ENCODE results near the gene MICA. TPM values are rescaled to one million over a fixed set of nuclear protein-coding genes. Genes with fewer than 3 reads are reported as not detected.
"Not testable (repeated sequence)": the region's sequence is repeated elsewhere in the genome, so short reads cannot be mapped to it uniquely, and the experiment has no call there.

Gene MICA
- total RNA-seq, 1 donor from 2014 or later, result 19.2 TPM

GRCh38 chr6:31405996-31406395 lies 2.6 kb downstream of the MICA start:
- Histone ChIP-seq H3K4me3 (no peak overlapping the region), H3K27ac (no peak overlapping the region), H3K4me1 (peaks cover 12 to 30% of the 10 kb centered on the region in 2 donors), H3K36me3 (peaks cover 5 to 6% of the 10 kb centered on the region in 2 donors), H3K9me3 (no peaks in the 10 kb centered on the region), H3K27me3 (no peaks in the 10 kb centered on the region)
- TF ChIP-seq CTCF (IDR thresholded peaks at IDR 0.05), result no peak
- DNase-seq (ENCODE audit: low spot score in 2 of 2), result no peak
- intact Hi-C loops (cut with DNase I), result loop anchor here (10.0 kb wide), 1 partner anchor 661 kb away; the partner anchor contains the start of genes FLOT1 and IER3

- no peak overlapping the region for H3K27ac ChIP-seq
- intact Hi-C loops (cut with DNase I), result loop anchor here (10.0 kb wide), 1 partner anchor 663 kb away; the partner anchor contains the start of genes FLOT1 and IER3
Observed at GRCh38 chr6:31407699-31408098, 4.3 kb downstream of the MICA start.

GRCh38 chr6:31412506-31412905 lies 9.1 kb downstream of the MICA start:
- TF ChIP-seq CTCF (IDR thresholded peaks at IDR 0.05), result no peak

More at GRCh38 chr6:31407699-31408098, 4.3 kb downstream of the MICA start:
- no peak for TF ChIP-seq CTCF (IDR thresholded peaks at IDR 0.05)
- Histone ChIP-seq H3K27me3 (no peaks in the 10 kb centered on the region), H3K36me3 (peaks cover 22 to 23% of the 10 kb centered on the region in 2 donors), H3K9me3 (no peaks in the 10 kb centered on the region), H3K4me1 (peaks cover 7 to 24% of the 10 kb centered on the region in 2 donors), H3K4me3 (no peak overlapping the region)
- DNase-seq (ENCODE audit: low spot score in 2 of 2), result no peak

GRCh38 chr6:31414148-31414770 lies 10.9 kb downstream of the MICA start:
- peaks cover 58 to 60% of the 10 kb centered on the region in 2 donors for H3K36me3 ChIP-seq
- H3K9me3 ChIP-seq; intact Hi-C loops (cut with DNase I); H3K27ac ChIP-seq; DNase-seq (ENCODE audit: low spot score in 2 of 2); H3K4me3 ChIP-seq; H3K27me3 ChIP-seq; H3K4me1 ChIP-seq: not testable (repeated sequence)

More at GRCh38 chr6:31412506-31412905, 9.1 kb downstream of the MICA start:
- H3K4me1 ChIP-seq, result peaks cover 3 to 10% of the 10 kb centered on the region in 2 donors
- no peaks in the 10 kb centered on the region for H3K9me3 ChIP-seq
- H3K27me3 ChIP-seq, result no peaks in the 10 kb centered on the region
- DNase-seq (ENCODE audit: low spot score in 2 of 2), result no peak
- peaks cover 58 to 60% of the 10 kb centered on the region in 2 donors for H3K36me3 ChIP-seq
- intact Hi-C loops (cut with DNase I), result no loop called here
- no peak overlapping the region for H3K4me3 ChIP-seq
- H3K27ac ChIP-seq, result no peak overlapping the region

- no peak for TF ChIP-seq CTCF (IDR thresholded peaks at IDR 0.05)
- H3K4me1 ChIP-seq, result no peaks in the 10 kb centered on the region
- H3K4me3 ChIP-seq, result no peak overlapping the region
- DNase-seq (ENCODE audit: low spot score in 2 of 2), result no peak
- intact Hi-C loops (cut with DNase I), result no loop called here
- peaks cover 58 to 60% of the 10 kb centered on the region in 2 donors for H3K36me3 ChIP-seq
- no peak overlapping the region for H3K27ac ChIP-seq
- H3K9me3 ChIP-seq, result no peaks in the 10 kb centered on the region
- no peaks in the 10 kb centered on the region for H3K27me3 ChIP-seq
Observed at GRCh38 chr6:31414771-31415265, 11.4 kb downstream of the MICA start.

GRCh38 chr6:31416394-31417014 lies 13.1 kb downstream of the MICA start:
- Histone ChIP-seq H3K4me1 (no peaks in the 10 kb centered on the region), H3K9me3 (no peaks in the 10 kb centered on the region), H3K27ac (no peak overlapping the region), H3K36me3 (peaks cover 48 to 49% of the 10 kb centered on the region in 2 donors), H3K27me3 (no peaks in the 10 kb centered on the region), H3K4me3 (no peak overlapping the region)
- intact Hi-C loops (cut with DNase I), result no loop called here
- no peak for DNase-seq (ENCODE audit: low spot score in 2 of 2)
- no peak for TF ChIP-seq CTCF (IDR thresholded peaks at IDR 0.05)
